Stimulated activated CD4-positive, alpha-beta T cell treated with anti-CD3 and anti-CD28 coated beads, Interleukin-4, amount 100 ng/mL, for 1 hour (primary cell): ENCODE measurements around the gene PDGFC.

ENCODE experiments used
- DNase-seq: peaks from one replicate; pipeline ENCODE4 v3.0.0-alpha.2; 2020

The PDGFC gene

DNA sequence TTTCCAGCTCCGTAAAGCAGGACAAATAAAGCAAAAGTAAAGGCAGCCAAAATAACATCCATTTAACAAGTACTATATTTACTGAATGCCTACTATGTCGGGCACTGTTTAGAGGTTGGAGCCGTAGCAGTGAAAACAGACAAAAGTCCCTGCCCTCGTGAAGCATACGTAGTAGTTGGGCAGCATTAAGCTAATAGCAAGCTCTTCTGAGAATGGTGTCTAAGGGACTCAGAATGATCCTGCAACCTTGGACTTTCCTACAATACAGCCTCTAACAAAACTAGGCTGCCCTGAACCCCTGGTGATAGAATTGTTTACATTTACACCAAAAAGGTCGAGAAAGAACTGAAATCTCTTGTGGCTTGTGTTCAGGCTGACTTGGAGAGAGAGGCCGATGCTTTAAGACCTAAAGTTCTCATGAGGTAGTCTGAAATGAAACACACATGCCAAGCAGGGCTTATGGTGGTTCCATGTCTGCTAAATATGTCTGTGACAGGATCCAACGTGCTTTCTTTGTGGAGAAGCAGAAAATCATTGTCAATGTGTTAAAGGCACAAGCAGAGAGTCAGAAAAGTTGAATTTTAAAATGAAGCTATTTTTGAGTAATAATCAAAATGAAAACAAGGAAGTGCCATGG lies 898 bp upstream of the PDGFC start:
- no peak for DNase-seq

DNA sequence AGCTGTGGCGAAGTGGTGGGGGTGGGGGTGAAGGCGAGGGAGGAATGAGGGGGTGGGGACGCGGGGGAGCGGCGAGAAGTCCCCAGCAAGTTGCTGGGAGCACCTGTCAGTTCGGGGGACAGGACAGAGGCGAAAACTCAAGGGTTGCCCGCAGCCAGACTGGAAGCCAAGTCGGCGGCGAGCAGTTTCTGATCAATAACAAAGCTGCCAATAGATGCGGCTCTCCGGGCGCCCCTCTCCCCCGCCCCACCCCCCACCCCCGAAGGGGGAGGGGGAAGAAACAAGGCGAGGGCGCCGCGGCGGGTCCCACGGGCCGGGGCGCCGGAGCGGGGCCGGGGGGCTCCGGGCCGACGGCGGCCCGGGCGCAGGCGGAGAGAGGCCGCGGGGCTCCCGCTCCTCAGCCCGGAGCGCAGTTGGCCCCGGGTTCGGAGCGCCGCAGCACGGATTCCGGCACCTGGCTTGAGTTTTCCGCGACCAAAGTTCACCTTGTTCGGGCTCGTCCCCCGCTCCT lies 379 bp downstream of the PDGFC start:
- DNase-seq = no peak

DNA sequence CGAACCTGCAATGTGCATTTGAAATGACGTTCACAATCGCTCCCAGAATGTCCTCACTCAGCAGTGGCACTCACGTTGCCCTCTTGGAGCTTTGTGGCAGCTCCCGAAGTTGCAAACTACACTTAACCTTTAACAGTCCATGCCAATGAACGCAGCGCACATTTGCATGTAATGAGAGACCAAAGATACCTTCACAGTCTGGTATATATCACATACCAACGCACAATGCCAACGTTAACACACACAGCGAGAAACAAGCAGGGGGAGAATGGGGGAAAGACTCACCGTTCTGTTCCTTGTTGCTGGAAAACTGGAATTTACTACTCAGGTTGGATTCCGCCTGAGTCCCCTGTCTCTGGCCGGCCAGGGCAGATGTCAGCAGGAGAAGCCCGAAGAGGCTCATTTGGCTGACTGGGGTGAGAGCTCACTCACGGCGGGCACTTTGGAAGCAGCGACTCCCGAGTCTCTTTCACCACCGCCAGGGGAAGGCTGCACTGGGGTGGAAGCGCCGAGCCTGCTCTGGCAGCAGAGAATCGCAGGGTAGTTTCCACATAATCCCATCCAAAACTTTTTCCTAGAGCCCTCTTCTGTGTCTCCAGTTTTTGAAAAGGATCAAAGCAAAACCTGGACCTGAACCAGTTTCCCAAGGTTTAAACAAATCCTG lies 966 bp downstream of the PDGFC start:
- no peak for DNase-seq

DNA sequence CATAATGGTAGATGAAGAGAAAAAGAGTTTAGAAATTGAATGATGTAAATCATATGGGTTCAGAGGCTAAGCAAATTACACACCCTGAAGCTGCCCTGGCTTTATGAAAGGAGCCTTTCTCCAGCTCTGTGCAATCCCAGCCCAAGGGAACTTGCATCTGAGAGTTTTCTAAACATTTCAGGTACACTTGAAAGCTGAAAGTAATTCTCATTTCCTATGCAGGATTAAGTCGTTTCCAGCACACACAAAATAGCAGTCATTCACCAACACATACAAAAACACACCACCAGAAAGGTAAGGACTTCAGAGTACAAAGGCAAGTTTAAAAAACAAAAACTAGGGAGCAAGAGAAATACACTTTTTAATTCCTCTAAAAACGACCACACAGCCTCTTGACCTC lies 1.7 kb downstream of the PDGFC start:
- DNase-seq = no peak

DNA sequence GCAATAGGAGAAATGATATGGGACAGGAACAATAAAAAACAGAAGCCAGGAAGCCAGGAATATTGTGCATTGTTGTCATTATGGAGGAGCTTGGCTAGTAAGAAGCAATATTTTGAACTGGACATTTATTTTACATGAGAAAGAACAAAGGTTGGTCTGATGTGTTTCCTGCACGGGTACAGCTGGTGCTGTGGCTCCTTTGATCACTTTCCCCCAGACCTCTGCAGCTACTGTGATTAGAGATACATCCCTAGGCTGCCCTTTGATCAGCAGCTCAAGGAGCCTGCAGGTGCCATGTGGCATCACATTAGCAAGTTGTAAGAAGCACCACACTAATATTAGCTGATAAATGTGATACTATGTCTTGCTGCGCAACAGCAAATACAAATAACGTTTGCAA lies 2.5 kb downstream of the PDGFC start:
- DNase-seq = no peak

DNA sequence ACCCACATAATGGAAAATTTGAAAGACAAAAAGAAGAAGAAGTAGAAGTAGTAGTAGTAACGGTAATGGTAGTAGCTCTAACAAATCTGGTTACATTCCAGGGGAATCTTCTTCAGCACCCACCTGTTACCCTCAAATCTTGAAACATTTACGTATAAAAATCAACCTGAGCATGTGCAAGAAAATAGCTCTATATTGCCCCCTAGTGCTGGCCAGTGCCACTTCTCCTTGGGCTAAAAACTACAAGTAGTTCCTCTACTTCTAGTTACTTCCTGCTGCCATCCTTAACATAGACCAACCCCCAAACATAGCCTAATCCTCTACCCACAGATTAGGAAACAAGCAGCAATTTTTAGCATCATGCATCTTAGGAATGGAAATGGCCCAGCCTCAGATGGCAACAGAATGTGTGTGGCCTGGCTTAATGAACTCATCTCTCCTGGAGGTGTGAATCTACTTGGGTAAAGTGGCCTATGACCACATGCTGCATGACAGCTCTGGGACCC lies 3.1 kb downstream of the PDGFC start:
- no peak for DNase-seq

DNA sequence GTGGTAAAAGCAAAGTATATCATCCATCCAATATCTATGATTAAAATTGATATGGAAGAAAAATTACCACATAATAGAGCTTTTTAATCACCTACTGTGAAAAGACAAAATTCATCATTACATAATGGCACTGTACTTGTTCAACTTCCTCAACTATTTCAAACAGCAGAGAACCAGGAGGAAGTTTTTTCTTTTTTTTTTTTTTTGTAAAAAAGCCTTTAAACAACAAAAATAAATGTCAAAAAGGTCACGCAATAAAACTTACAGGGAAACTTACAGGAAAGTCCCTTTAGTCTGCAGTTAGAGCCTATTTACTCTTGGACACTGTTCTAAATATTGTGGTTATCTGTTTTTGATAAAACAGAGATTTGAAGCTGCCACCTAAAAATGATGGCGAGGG lies 4.8 kb downstream of the PDGFC start:
- no peak for DNase-seq

- no peak for DNase-seq
These were observed 8.2 kb downstream of the PDGFC start for GRCh38 chr4:156963419-156963818.

DNA sequence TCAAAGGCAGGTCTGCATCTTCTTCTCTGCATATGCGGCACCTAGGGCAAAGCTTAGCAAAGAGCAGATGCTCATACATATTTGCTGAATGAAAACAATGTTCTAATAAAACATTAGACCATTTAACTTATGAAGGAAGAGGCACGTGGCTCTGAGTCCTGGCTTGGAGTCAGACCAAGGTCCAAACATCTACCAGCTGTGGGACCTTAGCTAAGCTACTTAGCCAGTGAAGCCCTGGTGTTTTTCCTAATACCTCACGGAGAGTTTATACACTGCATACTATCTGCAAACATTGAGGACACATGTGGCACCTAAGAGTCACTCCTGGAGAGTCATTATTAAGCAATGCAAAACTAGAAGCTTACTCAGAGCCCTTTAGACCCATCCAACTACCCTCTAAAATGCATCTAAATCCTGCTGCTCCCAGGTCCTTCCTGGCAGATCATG lies 9.0 kb downstream of the PDGFC start:
- no peak for DNase-seq

DNA sequence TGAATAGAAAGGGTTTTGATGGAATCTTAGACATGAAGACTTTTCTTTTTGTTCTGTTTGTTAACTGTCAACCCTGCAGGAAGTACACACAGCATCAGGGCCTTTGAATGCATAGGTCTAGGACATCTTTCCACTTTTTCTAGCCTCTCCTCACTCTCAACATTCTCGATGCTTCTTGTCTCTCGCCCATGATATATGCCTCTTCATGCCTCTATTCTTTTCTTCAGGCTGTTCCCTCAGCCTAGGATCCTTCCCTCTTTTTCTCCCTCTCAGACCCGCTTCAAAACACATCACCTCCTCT lies 9.6 kb downstream of the PDGFC start:
- DNase-seq = no peak

- DNase-seq = no peak
These were observed 10.2 kb downstream of the PDGFC start for GRCh38 chr4:156961196-156962057.

DNA sequence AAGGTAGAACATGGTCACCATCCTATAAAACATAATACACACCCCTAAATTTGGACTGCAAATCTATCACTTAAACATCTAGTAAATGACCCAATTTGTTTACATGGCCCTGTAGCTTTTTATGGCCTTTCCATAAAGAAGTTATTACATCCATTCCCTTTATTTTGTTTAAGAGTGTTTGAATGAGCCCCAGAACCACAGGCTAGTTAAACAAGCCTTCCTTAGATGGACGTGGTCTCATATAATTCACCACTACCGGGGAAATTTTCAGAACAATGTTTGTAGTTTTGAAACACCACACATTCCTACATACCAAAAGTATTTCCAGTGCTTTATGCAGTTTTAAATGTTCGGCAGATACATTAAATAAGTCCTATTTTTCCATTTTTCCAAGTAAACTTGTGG lies 12.3 kb downstream of the PDGFC start:
- DNase-seq = no peak

DNA sequence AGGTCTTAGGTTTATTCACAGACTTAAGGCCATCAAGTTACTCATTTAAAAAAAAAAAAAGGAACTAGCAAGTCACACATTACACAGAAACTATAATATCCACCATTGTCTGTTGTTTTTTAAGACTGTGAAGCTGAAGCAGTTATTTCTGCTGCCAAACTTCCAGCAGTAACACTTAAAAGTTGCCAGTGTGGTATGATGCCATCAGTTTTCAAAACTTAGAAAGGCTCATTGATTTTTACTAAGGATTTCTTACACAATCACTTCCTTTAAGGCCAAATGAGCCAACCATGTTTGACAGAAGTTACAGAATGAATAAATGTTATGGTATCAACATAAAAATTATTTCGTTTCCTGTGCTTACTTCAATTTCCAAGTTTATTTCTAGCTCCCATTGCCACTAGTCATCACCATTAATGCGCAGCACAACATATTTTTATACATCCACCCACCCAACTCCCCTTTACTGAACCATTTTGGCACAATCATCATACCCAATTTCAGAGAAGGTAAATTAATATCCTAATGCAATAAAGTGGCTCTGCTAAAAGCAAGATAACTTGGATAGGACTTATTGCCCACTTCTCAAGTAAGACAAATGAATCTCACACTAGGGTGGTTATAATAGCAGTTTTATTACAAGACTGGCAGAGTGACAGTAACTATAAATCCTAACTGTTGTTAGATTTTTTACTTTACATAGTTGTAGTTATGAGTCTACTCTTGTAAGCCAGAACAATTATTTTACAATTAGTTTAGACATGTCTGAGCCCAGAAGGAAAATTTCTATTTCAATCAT lies 13.1 kb downstream of the PDGFC start:
- no peak for DNase-seq

DNA sequence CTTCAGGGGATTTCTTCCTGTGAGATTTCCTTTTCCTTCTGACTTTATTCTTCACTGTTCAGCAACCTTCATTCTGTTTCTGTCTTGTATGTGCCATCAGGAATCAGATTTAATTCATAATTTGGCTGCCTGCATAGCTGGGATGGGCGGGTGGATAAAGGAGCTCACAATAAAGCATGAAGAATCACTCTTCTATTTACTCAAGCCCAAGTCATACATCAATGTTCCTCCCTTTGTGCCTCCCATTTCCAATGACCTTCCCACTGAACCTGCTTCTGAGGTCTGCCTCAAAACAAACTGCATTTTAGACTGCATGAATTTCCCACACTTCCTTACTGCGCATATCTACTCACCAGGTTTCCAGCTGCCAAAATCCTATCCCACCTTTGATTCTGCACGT lies 14.0 kb downstream of the PDGFC start:
- no peak for DNase-seq

- no peak for DNase-seq
These were observed 14.7 kb downstream of the PDGFC start for GRCh38 chr4:156956826-156957368.

GRCh38 chr4:156956359-156956758 lies 15.2 kb downstream of the PDGFC start:
- no peak for DNase-seq

GRCh38 chr4:156954587-156954986 lies 17.0 kb downstream of the PDGFC start:
- DNase-seq = no peak

- DNase-seq = no peak
These were observed 17.6 kb downstream of the PDGFC start for GRCh38 chr4:156953951-156954350.

DNA sequence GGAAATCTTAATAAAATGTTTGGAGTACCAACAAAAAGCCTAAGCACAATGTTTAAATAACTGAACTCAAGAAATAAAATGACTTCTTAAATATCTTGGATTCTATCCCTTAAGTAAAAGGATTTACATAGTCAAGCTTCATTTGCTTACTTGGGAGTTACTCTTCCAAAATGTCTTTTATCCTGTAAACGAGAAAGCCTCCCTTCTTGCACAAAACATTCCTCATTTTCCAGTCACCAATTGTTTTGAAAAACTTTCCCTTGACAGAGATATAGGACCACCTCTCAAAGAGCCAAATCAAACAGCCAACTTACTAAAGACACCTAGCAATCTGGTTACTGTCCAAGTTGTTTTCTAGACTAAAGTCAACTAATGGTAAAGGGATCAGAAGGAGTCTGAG lies 18.6 kb downstream of the PDGFC start:
- DNase-seq = no peak

DNA sequence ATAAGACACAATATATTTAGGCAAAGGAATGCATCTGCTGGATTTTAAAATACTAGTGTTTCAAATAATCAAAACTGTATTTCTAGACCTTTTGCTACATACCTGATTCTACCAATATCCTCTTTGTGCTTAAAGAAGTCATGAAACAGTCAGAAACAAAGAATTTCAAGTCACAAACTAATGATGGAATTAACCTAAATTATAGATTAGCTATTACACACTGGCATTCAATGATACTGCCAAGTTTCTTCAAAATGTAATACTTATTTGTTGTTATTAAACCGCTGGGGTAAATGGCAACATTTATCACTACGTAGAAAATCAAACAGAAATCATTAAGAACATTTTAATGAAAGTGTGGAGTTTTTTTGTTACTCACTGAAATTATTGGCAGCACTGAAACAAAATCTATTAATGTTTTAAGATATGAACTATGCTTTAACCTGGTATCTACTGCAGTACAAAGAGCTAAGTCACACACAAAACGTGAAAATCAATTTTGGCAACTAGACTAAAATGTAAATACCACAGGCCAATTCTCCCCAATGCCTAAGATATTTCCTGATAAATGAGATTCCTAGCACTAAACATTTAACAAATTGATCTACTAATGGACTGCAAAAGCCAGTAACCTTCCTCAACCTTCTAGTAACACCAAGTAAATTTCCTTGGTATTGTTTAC lies 19.4 kb downstream of the PDGFC start:
- DNase-seq = no peak

- DNase-seq = no peak
These were observed 20.7 kb downstream of the PDGFC start for GRCh38 chr4:156950948-156951347.

GRCh38 chr4:156950090-156950489 lies 21.5 kb downstream of the PDGFC start:
- DNase-seq = no peak
